WTC11 (cell line): ENCODE results near the gene AP3D1. TPM values are rescaled to one million over a fixed set of nuclear protein-coding genes. Genes with fewer than 3 reads are reported as not detected.

Source experiments
- ATAC-seq: fragments of 200-7000 bp; cut with Tn5 transposase; 2 replicates; pipeline ENCODE4 v1.10.0; 2021; ENCODE audit warnings: mild to moderate bottlenecking, moderate library complexity
- CTCF ChIA-PET: fragments of 300-600 bp; sonication (Branson Sonifier 250); formaldehyde crosslinking; loops from one replicate; lab custom pipeline; 2021; ENCODE audit warnings: antibody characterized with exemption; lab: Charles Lee
- POLR2A ChIA-PET: fragments of 350-600 bp; sonication (Branson Sonifier 250); formaldehyde crosslinking; loops from one replicate; lab custom pipeline; 2021; ENCODE audit warnings: antibody characterized with exemption; lab: Charles Lee
- DNase-seq: peaks from one replicate; pipeline ENCODE4 v3.0.0; 2021; ENCODE audit warnings: low spot score
- H3K27ac Mint-ChIP-seq: 2 replicates; pipeline ENCODE4 v1.8.0; 2021; ENCODE audit warnings: mixed read lengths
- H3K27me3 Mint-ChIP-seq: 2 replicates; pipeline ENCODE4 v1.8.0; 2021; ENCODE audit warnings: low read depth, mild to moderate bottlenecking, moderate library complexity, mixed read lengths
- H3K36me3 Mint-ChIP-seq: 2 replicates; pipeline ENCODE4 v1.8.0; 2021; ENCODE audit warnings: mixed read lengths
- H3K4me1 Mint-ChIP-seq: 2 replicates; pipeline ENCODE4 v1.8.0; 2022; ENCODE audit warnings: mixed read lengths
- H3K4me3 Mint-ChIP-seq: 2 replicates; pipeline ENCODE4 v1.8.0; 2021; ENCODE audit warnings: mild to moderate bottlenecking, moderate library complexity, mixed read lengths
- H3K9me3 Mint-ChIP-seq: 2 replicates; pipeline ENCODE4 v1.8.0; 2021; ENCODE audit warnings: mixed read lengths
- FOXP1 ChIP-seq: sonication (generic); formaldehyde crosslinking; IDR thresholded peaks from 2 replicates; pipeline ENCODE4 v1.8.0; 2022; ENCODE audit warnings: missing genetic modification reagents, mild to moderate bottlenecking, moderate library complexity, borderline replicate concordance
- IRF2 ChIP-seq: sonication (generic); formaldehyde crosslinking; IDR thresholded peaks from 2 replicates; pipeline ENCODE4 v1.8.0; 2022; ENCODE audit warnings: low read depth, missing genetic modification reagents, borderline replicate concordance
- NFATC4 ChIP-seq: fragments of 250-450 bp; sonication (Bioruptor Pico); IDR thresholded peaks from 2 replicates; pipeline ENCODE4 v1.9.0; 2021; ENCODE audit warnings: mild to moderate bottlenecking
- SMAD4 ChIP-seq: sonication (generic); formaldehyde crosslinking; IDR thresholded peaks from 2 replicates; pipeline ENCODE4 v1.8.0; 2022; ENCODE audit warnings: mild to moderate bottlenecking, missing genetic modification reagents
- ZNF232 ChIP-seq: sonication (generic); formaldehyde crosslinking; IDR thresholded peaks from 2 replicates; pipeline ENCODE4 v1.8.0; 2022; ENCODE audit warnings: mild to moderate bottlenecking, missing genetic modification reagents
- ZNF263 ChIP-seq: sonication (generic); formaldehyde crosslinking; IDR thresholded peaks from 2 replicates; pipeline ENCODE4 v1.8.1; 2022; ENCODE audit warnings: low read depth, mild to moderate bottlenecking, moderate library complexity, missing genetic modification reagents
- ZNF423 ChIP-seq: fragments of 250-450 bp; sonication (Bioruptor Pico); IDR thresholded peaks from 2 replicates; pipeline ENCODE4 v2.1.2; 2022; ENCODE audit warnings: mild to moderate bottlenecking, moderate library complexity
- ZNF671 ChIP-seq: fragments of 250-450 bp; sonication (Bioruptor Pico); IDR thresholded peaks from 2 replicates; pipeline ENCODE4 v1.8.0; 2021; ENCODE audit warnings: mild to moderate bottlenecking
- total RNA-seq: library from RNA; stranded (reverse); gene quantifications from 3 replicates; pipeline ENCODE4 v1.2.3, GENCODE V29; 2021
- TF ChIP-seq, protein P1 (sequence below): fragments of 200-600 bp; IDR thresholded peaks from 2 replicates; pipeline ENCODE4 v1.8.0; 2022; ENCODE audit warnings: antibody characterized with exemption
- TF ChIP-seq, protein P2 (sequence below): fragments of 250-450 bp; sonication (Bioruptor Pico); IDR thresholded peaks from 2 replicates; pipeline ENCODE4 v1.9.0; 2021; ENCODE audit warnings: mild to moderate bottlenecking
- TF ChIP-seq, protein P3 (sequence below): sonication (generic); formaldehyde crosslinking; IDR thresholded peaks from 2 replicates; pipeline ENCODE4 v1.8.1; 2022; ENCODE audit warnings: mild to moderate bottlenecking, moderate library complexity, missing genetic modification reagents

Gene AP3D1
- total RNA-seq, 1 experiment from 2014 or later = 190 TPM

DNA sequence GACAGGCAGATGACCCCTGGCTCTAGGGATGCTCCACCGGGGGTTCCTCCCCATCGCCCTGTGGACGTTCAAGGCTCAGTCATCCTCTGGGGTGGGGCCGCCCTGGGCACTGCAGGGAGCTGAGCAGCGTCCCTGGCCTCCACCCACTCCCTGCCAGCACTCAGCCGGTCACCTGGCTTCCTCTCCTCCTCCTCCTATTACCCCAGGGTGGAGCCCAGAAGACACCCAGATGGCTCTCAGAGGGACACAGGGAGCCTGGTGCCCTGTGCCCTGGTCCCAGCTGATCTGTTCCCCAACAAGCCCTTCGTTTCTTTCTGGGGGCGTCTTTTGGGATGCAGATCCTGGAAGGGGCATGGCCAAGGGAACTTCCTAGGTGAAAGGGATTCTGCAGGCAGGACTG is 96.6 kb downstream of the AP3D1 start:
- DNase-seq = no peak
- no peak overlapping the region for H3K27ac Mint-ChIP-seq
- no peak overlapping the region for H3K4me3 Mint-ChIP-seq
- peaks cover 17% of the 10 kb centered on the region for H3K4me1 Mint-ChIP-seq
- no peak for ATAC-seq
- ChIA-PET CTCF (interaction anchor here (1.3 to 1.5 kb wide), 2 partner anchors 13 to 22 kb away, joined by 3 to 4 read pairs; no protein-coding TSS in a partner anchor), POLR2A (no interaction called here)
- H3K9me3 Mint-ChIP-seq = no peaks in the 10 kb centered on the region
- no peaks in the 10 kb centered on the region for H3K27me3 Mint-ChIP-seq
- H3K36me3 Mint-ChIP-seq = no peaks in the 10 kb centered on the region
- TF ChIP-seq NFATC4 (CRISPR knock-in tag) (no peak), ZNF671 (CRISPR knock-in tag) (no peak)

DNA sequence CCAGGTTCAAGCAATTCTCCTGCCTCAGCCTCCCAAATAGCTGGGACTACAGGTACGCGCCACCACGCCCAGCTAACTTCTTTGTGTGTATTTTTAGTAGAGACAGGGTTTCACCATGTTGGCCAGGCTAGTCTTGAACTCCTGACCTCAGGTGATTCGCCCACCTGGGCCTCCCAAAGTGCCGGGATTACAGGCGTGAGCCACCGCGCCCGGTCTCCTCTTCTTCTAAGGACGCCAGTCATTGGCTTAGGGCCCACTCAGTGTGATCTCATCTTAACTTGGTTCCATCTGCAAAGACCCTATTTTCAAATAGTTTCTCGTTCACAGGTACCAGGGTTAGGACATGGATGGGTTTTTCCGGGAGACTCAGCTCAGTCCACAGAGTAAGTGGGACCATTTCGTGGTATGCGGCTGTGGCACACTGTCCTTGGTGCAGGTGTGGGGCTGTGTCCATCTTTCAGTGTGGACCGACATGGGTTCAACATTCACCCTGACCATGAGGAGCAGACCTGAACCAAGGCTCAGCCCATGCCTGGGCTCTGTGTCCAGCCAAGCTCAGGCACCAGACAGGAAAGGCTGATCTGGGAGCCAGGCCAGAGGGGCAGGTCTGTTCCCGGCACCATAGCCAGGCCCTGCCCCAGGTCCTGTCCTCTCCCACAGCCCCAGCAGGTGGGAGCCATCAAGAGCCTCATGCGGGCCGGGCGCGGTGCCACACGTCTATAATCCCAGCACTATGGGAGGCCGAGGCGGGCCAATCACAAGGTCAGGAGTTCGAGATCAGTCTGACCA is 97.6 kb downstream of the AP3D1 start:
- no peak for DNase-seq
- ATAC-seq = no peak
- CTCF ChIA-PET = interaction anchor here (1.5 kb wide), 1 partner anchor 21 kb away, joined by 4 read pairs; no protein-coding TSS in a partner anchor
- no peak overlapping the region for H3K27ac Mint-ChIP-seq
- no peak overlapping the region for H3K4me3 Mint-ChIP-seq
- no peaks in the 10 kb centered on the region for H3K9me3 Mint-ChIP-seq
- POLR2A ChIA-PET = no interaction called here
- H3K4me1 Mint-ChIP-seq = peaks cover 17% of the 10 kb centered on the region
- TF ChIP-seq, protein P1, sequence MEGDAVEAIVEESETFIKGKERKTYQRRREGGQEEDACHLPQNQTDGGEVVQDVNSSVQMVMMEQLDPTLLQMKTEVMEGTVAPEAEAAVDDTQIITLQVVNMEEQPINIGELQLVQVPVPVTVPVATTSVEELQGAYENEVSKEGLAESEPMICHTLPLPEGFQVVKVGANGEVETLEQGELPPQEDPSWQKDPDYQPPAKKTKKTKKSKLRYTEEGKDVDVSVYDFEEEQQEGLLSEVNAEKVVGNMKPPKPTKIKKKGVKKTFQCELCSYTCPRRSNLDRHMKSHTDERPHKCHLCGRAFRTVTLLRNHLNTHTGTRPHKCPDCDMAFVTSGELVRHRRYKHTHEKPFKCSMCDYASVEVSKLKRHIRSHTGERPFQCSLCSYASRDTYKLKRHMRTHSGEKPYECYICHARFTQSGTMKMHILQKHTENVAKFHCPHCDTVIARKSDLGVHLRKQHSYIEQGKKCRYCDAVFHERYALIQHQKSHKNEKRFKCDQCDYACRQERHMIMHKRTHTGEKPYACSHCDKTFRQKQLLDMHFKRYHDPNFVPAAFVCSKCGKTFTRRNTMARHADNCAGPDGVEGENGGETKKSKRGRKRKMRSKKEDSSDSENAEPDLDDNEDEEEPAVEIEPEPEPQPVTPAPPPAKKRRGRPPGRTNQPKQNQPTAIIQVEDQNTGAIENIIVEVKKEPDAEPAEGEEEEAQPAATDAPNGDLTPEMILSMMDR = no peak
- TF ChIP-seq ZNF263 (CRISPR knock-in tag) = no peak
- TF ChIP-seq SMAD4 (CRISPR knock-in tag) = no peak
- no peak for TF ChIP-seq IRF2 (CRISPR knock-in tag)
- TF ChIP-seq, protein P2, sequence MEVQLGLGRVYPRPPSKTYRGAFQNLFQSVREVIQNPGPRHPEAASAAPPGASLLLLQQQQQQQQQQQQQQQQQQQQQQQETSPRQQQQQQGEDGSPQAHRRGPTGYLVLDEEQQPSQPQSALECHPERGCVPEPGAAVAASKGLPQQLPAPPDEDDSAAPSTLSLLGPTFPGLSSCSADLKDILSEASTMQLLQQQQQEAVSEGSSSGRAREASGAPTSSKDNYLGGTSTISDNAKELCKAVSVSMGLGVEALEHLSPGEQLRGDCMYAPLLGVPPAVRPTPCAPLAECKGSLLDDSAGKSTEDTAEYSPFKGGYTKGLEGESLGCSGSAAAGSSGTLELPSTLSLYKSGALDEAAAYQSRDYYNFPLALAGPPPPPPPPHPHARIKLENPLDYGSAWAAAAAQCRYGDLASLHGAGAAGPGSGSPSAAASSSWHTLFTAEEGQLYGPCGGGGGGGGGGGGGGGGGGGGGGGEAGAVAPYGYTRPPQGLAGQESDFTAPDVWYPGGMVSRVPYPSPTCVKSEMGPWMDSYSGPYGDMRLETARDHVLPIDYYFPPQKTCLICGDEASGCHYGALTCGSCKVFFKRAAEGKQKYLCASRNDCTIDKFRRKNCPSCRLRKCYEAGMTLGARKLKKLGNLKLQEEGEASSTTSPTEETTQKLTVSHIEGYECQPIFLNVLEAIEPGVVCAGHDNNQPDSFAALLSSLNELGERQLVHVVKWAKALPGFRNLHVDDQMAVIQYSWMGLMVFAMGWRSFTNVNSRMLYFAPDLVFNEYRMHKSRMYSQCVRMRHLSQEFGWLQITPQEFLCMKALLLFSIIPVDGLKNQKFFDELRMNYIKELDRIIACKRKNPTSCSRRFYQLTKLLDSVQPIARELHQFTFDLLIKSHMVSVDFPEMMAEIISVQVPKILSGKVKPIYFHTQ = no peak
- TF ChIP-seq, all 79 proteins: peak for 0
- no peaks in the 10 kb centered on the region for H3K27me3 Mint-ChIP-seq
- no peaks in the 10 kb centered on the region for H3K36me3 Mint-ChIP-seq

DNA sequence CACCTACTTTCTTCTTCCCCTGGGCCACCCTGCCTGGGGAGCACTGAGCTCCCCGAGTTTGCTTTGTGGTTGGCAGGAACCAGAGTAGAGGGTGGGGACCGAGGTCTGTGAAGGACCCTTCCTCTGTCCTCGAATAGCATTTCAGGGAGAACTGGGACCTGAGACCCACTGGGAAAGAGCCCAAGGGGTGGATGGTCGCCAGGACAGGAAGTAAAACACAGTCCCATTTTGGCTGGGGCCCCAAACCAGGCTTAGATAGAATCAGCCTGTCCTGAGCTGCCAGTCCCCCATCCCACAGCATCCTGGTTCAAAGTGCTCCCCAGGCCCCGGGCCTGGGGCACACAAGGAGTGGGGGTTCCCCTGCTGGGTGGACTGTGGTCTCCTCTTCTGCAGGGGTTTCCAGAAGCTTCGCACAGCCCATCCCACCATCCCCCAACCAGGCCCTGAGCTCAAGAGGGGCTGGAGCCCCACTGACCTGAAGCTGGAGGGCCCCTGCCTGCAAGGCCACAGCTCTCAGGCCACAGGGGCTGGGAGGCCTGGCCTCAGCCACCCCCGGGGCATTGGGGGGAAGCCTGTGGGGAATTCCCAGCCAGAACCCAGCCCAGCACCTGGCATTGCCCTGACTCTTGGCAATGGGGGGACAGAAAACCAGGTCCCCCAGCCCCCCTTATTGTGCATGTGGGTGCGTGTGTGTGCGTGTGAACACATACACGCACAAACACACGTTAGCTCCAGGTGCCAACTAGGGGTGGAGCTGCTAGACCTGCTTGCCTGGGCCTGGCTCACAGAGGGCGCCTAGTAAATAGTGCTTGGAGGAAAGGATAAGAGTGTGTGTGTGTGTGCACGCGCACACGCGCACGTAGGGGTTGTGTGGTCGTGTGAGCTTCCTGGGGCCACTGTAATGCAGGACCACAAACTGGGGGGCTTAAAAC is 99.3 kb downstream of the AP3D1 start:
- peak overlapping the region; percentile 60 for H3K4me3 Mint-ChIP-seq
- TF ChIP-seq ZNF423 (CRISPR knock-in tag) = no peak
- TF ChIP-seq NFATC4 (CRISPR knock-in tag) = no peak
- no peak for TF ChIP-seq ZNF232 (CRISPR knock-in tag)
- no peak for TF ChIP-seq FOXP1
- TF ChIP-seq ZNF263 (CRISPR knock-in tag) = 0 out of 2 replicates have a peak, but pooled peaks have one; percentile 4
- TF ChIP-seq, protein P3, sequence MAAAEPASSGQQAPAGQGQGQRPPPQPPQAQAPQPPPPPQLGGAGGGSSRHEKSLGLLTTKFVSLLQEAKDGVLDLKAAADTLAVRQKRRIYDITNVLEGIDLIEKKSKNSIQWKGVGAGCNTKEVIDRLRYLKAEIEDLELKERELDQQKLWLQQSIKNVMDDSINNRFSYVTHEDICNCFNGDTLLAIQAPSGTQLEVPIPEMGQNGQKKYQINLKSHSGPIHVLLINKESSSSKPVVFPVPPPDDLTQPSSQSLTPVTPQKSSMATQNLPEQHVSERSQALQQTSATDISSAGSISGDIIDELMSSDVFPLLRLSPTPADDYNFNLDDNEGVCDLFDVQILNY (CRISPR knock-in tag) = 0 out of 2 replicates have a peak, but pooled peaks have one; percentile 3
- H3K9me3 Mint-ChIP-seq = no peaks in the 10 kb centered on the region
- CTCF ChIA-PET = interaction anchor here (0.6 to 2.3 kb wide), 18 partner anchors 8 to 201 kb away, joined by 3 to 13 read pairs (median 4); partner anchors contain the start of genes AP3D1 and MOB3A
- no peak for ATAC-seq
- no peak for DNase-seq
- no peaks in the 10 kb centered on the region for H3K36me3 Mint-ChIP-seq
- peak overlapping the region; percentile 92 for H3K27ac Mint-ChIP-seq
- peaks cover 12% of the 10 kb centered on the region for H3K4me1 Mint-ChIP-seq
- POLR2A ChIA-PET = interaction anchor here (0.5 to 1.6 kb wide), 11 partner anchors 8 to 573 kb away, joined by 3 to 17 read pairs (median 4); no protein-coding TSS in a partner anchor
- H3K27me3 Mint-ChIP-seq = no peaks in the 10 kb centered on the region
